Neuronal stem cell (in vitro differentiated cells): Measurements from ENCODE around the gene PRSS53.

Source experiments
- DNase-seq: peaks from one replicate; pipeline ENCODE4 v3.0.0-alpha.2; 2013; ENCODE audit warnings: low spot score
- H2AFZ ChIP-seq: one replicate; pipeline ENCODE4 v1.6.1; 2013; ENCODE audit warnings: mild to moderate bottlenecking, low read length, inconsistent platforms
- H2AK5ac ChIP-seq: 2 replicates; pipeline ENCODE4 v1.6.1; 2013; ENCODE audit warnings: low read depth, mild to moderate bottlenecking, inconsistent platforms, low read length, moderate library complexity, mixed read lengths
- H2BK120ac ChIP-seq: 2 replicates; pipeline ENCODE4 v1.6.1; 2013; ENCODE audit warnings: low read depth, mild to moderate bottlenecking, inconsistent platforms, low read length, moderate library complexity, mixed read lengths
- H2BK12ac ChIP-seq: one replicate; pipeline ENCODE4 v1.6.1; 2013; ENCODE audit warnings: low read length, inconsistent platforms
- H2BK15ac ChIP-seq: 2 replicates; pipeline ENCODE4 v1.6.1; 2013; ENCODE audit warnings: mild to moderate bottlenecking, low read length, inconsistent platforms, mixed read lengths
- H2BK5ac ChIP-seq: one replicate; pipeline ENCODE4 v1.6.1; 2013; ENCODE audit warnings: inconsistent platforms, mild to moderate bottlenecking, low read length, moderate library complexity
- H3K14ac ChIP-seq: one replicate; pipeline ENCODE4 v1.6.1; 2013; ENCODE audit warnings: low read length, inconsistent platforms
- H3K18ac ChIP-seq: 2 replicates; pipeline ENCODE4 v1.6.1; 2013; ENCODE audit warnings: low read length, inconsistent platforms
- H3K23ac ChIP-seq: 2 replicates; pipeline ENCODE4 v1.6.1; 2013; ENCODE audit warnings: low read depth, mild to moderate bottlenecking, mixed read lengths, low read length, inconsistent platforms; ENCODE audit not compliant: poor library complexity
- H3K27ac ChIP-seq: replicated peaks from 3 replicates; pipeline ENCODE4 v1.5.1; 2013; ENCODE audit warnings: low read length, inconsistent platforms
- H3K27me3 ChIP-seq, 3 experiments: 2 replicates each; pipeline ENCODE4 v1.6.1; 2013; ENCODE audit warnings: low read length in 3 of 3, mild to moderate bottlenecking in 2 of 3, inconsistent platforms in 1 of 3, low read depth in 1 of 3, mixed read lengths in 1 of 3, moderate library complexity in 1 of 3; ENCODE audit not compliant: control insufficient read depth in 3 of 3, insufficient read depth in 3 of 3
- H3K36me3 ChIP-seq, 2 donors: replicated peaks in 1 of 2; 2 replicates each; pipeline ENCODE4 v1.6.1; 2013; ENCODE audit warnings: low read length in 2 of 2; ENCODE audit not compliant: control insufficient read depth in 2 of 2, insufficient read depth in 2 of 2
- H3K4ac ChIP-seq: 2 replicates; pipeline ENCODE4 v1.6.1; 2013; ENCODE audit warnings: inconsistent platforms, mild to moderate bottlenecking, low read length, moderate library complexity
- H3K4me1 ChIP-seq, 2 donors: 1 replicate in 1 of 2; 2 replicates in 1 of 2; pipeline ENCODE4 v1.6.1; 2013; ENCODE audit warnings: low read length in 2 of 2, low read depth in 1 of 2; ENCODE audit not compliant: control insufficient read depth in 2 of 2, insufficient read depth in 1 of 2
- H3K4me2 ChIP-seq: one replicate; pipeline ENCODE4 v1.6.1; 2013; ENCODE audit warnings: mild to moderate bottlenecking, low read length, inconsistent platforms; ENCODE audit not compliant: insufficient read depth, poor library complexity, severe bottlenecking
- H3K4me3 ChIP-seq, 2 donors: 2 replicates each; pipeline ENCODE4 v1.5.1; 2013; ENCODE audit warnings: low read length in 2 of 2, mild to moderate bottlenecking in 2 of 2, inconsistent platforms in 1 of 2, moderate library complexity in 1 of 2
- H3K79me1 ChIP-seq: one replicate; pipeline ENCODE4 v1.6.1; 2013; ENCODE audit warnings: low read depth, mild to moderate bottlenecking, inconsistent platforms, low read length, moderate library complexity
- H3K9ac ChIP-seq: one replicate; pipeline ENCODE4 v1.6.1; 2013; ENCODE audit warnings: mild to moderate bottlenecking, low read depth, low read length, inconsistent platforms; ENCODE audit not compliant: poor library complexity
- H3K9me3 ChIP-seq, 2 donors: replicated peaks in 1 of 2; 2 replicates each; pipeline versions ENCODE3 to v1.6.1; 2013; ENCODE audit warnings: low read length in 2 of 2, mild to moderate bottlenecking in 2 of 2, inconsistent platforms in 1 of 2, low read depth in 1 of 2, mixed read lengths in 1 of 2, moderate library complexity in 1 of 2; ENCODE audit not compliant: control insufficient read depth in 2 of 2, insufficient read depth in 1 of 2
- H4K8ac ChIP-seq: one replicate; pipeline ENCODE4 v1.6.1; 2013; ENCODE audit warnings: low read depth, mild to moderate bottlenecking, inconsistent platforms, low read length, moderate library complexity
- H4K91ac ChIP-seq: one replicate; pipeline ENCODE4 v1.6.1; 2013; ENCODE audit warnings: low read length, low read depth, mild to moderate bottlenecking, inconsistent platforms; ENCODE audit not compliant: poor library complexity
- WGBS, 2 donors: extraction: QIAGEN DNeasy Blood & Tissue Kit; methylation state at CpG; one replicate each; pipeline ENCODE4 v1.1.7; 2013; ENCODE audit warnings: missing lambda C conversion rate in 2 of 2, mixed read lengths in 1 of 2; ENCODE audit not compliant: insufficient read length in 2 of 2, insufficient replicate concordance in 1 of 2; ENCODE audit errors: extremely low coverage in 2 of 2; 5-methylcytosine and 5-hydroxymethylcytosine counted together

The PRSS53 gene

GRCh38 chr16:31127182-31127581 is 38.4 kb upstream of the PRSS53 start:
- H3K4me3 ChIP-seq: no peak overlapping the region
- H3K9ac ChIP-seq: no peak overlapping the region
- H3K18ac ChIP-seq: no peak overlapping the region
- H3K27ac ChIP-seq: no peak overlapping the region
- no peak overlapping the region for H2AFZ ChIP-seq
- WGBS, 2 donors: no CpG with 5 or more reads among the region's 13 CpGs
- DNase-seq: no peak
- no peak overlapping the region for H2BK15ac ChIP-seq
- H2BK120ac ChIP-seq: no peak overlapping the region
- no peak overlapping the region for H4K8ac ChIP-seq
- no peaks in the 10 kb centered on the region for H3K4me1 ChIP-seq
- no peak overlapping the region for H3K14ac ChIP-seq
- H3K9me3 ChIP-seq: no peaks in the 10 kb centered on the region
- no peak overlapping the region for H3K23ac ChIP-seq
- H3K36me3 ChIP-seq: peaks cover 31 to 78% of the 10 kb centered on the region in 2 donors
- H3K27me3 ChIP-seq: no peaks in the 10 kb centered on the region
- no peaks in the 10 kb centered on the region for H3K79me1 ChIP-seq
- no peak overlapping the region for H2BK12ac ChIP-seq
- no peak overlapping the region for H3K4ac ChIP-seq
- no peak overlapping the region for H2AK5ac ChIP-seq
- H2BK5ac ChIP-seq: no peak overlapping the region
- no peak overlapping the region for H4K91ac ChIP-seq
- no peak overlapping the region for H3K4me2 ChIP-seq

DNA sequence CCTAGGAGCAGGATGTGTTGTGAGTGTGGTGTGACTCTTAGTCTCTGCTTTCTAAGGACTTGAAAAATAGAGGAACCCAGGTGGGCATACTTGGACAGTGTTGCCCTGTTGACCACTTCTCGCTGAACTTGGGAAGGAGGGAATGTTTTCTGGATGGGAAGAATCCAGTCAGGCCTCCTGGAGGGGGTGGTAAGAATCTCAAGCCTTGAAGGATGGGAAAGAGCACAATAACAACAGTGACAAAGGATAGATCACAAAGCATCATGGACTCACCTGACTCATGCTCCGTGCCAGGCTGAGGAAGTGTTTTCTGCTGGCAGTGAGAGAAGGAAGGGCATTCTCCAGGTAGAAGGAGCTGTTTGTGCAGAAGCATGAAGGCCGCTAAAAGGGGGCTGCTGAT is 37.1 kb upstream of the PRSS53 start:
- no peak overlapping the region for H3K14ac ChIP-seq
- H3K9ac ChIP-seq: no peak overlapping the region
- no peak overlapping the region for H4K8ac ChIP-seq
- H3K4me1 ChIP-seq: no peaks in the 10 kb centered on the region
- no peak overlapping the region for H2BK12ac ChIP-seq
- no peaks in the 10 kb centered on the region for H3K9me3 ChIP-seq
- no peak overlapping the region for H3K18ac ChIP-seq
- H2AFZ ChIP-seq: no peak overlapping the region
- no peak overlapping the region for H3K4me3 ChIP-seq
- no peaks in the 10 kb centered on the region for H3K79me1 ChIP-seq
- H3K36me3 ChIP-seq: peaks cover 33 to 78% of the 10 kb centered on the region in 2 donors
- no peak overlapping the region for H2AK5ac ChIP-seq
- WGBS, 2 donors: no CpG with 5 or more reads among the region's 3 CpGs
- no peak overlapping the region for H3K4ac ChIP-seq
- no peak overlapping the region for H2BK120ac ChIP-seq
- H4K91ac ChIP-seq: no peak overlapping the region
- no peak overlapping the region for H2BK5ac ChIP-seq
- H3K27me3 ChIP-seq: no peaks in the 10 kb centered on the region
- no peak overlapping the region for H3K23ac ChIP-seq
- DNase-seq: no peak
- H3K27ac ChIP-seq: no peak overlapping the region
- H3K4me2 ChIP-seq: no peak overlapping the region
- H2BK15ac ChIP-seq: no peak overlapping the region

DNA sequence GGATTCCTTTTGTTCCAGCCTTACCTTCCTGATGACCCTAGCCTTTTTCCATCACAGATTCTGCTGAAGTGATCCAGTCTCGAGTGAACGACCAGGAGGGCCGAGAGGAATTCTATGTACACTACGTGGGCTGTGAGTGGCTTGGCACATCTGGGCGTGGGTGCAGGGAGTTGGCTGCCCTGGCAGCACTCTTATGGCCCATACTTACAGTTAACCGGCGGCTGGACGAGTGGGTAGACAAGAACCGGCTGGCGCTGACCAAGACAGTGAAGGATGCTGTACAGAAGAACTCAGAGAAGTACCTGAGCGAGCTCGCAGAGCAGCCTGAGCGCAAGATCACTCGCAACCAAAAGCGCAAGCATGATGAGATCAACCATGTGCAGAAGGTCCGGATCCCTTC is 31.4 kb upstream of the PRSS53 start:
- H3K9me3 ChIP-seq: no peaks in the 10 kb centered on the region
- no peaks in the 10 kb centered on the region for H3K27me3 ChIP-seq
- H3K23ac ChIP-seq: no peak overlapping the region
- no peak overlapping the region for H3K18ac ChIP-seq
- peaks cover 7% of the 10 kb centered on the region for H3K79me1 ChIP-seq
- H2BK120ac ChIP-seq: no peak overlapping the region
- DNase-seq: no peak
- H3K4me1 ChIP-seq: peaks cover 3 to 5% of the 10 kb centered on the region in 2 donors
- H2BK15ac ChIP-seq: no peak overlapping the region
- H4K8ac ChIP-seq: no peak overlapping the region
- H3K4me2 ChIP-seq: no peak overlapping the region
- no peak overlapping the region for H4K91ac ChIP-seq
- no peak overlapping the region for H3K14ac ChIP-seq
- no peak overlapping the region for H2BK12ac ChIP-seq
- no peak overlapping the region for H2AK5ac ChIP-seq
- WGBS, 2 donors: no CpG with 5 or more reads among the region's 16 CpGs
- H3K4me3 ChIP-seq: no peak overlapping the region
- peaks cover 22 to 59% of the 10 kb centered on the region in 2 donors for H3K36me3 ChIP-seq
- no peak overlapping the region for H3K27ac ChIP-seq
- no peak overlapping the region for H2AFZ ChIP-seq
- H3K4ac ChIP-seq: no peak overlapping the region
- H3K9ac ChIP-seq: no peak overlapping the region
- H2BK5ac ChIP-seq: no peak overlapping the region

DNA sequence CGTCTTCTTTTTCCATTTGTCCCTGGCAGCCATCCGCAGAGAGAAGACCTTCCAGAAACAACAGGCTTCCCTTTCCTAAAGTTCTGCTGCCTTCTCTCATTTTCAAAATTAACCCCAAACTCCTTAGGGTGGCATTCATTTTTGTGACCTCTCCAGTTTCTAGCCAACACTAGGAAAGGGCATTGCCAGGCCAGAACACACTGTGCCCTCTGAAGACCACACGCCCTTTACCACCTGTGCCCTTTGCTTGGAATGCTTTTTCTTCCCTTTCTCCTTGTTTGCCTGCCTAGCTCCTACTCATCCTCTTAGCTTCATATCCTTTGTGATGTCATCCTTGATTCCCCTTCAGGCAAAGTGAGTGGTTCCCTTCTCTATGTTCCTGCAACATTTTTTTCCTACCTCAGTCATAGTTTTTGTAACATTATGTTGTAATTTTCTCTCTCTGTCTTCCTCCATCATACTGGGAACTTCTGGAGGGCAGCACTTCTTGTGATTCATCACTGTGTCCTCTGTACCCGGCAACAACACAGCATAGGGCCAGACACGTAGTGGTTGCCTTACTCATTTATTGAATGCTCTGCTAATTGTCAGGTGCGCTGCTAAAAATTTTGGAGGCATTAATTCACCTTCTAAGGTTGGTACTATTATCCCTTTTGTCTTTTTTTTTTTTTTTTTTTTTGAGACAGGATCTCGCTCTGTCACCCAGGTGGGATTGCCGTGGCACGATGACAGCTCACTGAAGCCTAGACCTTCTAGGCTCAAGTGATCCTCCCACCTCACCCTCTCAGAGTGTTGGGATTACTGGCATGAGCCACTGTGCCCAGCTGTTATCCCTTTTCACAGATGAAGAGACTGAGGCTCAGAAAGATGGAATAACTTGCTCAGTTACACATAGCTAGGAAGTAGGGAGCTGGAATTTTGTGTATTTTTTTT is 29.7 kb upstream of the PRSS53 start:
- Histone ChIP-seq H4K91ac (no peak overlapping the region), H2BK12ac (no peak overlapping the region), H2AK5ac (no peak overlapping the region), H3K27me3 (no peaks in the 10 kb centered on the region), H3K36me3 (peaks cover 23 to 49% of the 10 kb centered on the region in 2 donors), H3K18ac (no peak overlapping the region), H3K4me1 (peaks cover 3 to 5% of the 10 kb centered on the region in 2 donors), H4K8ac (no peak overlapping the region), H3K4me2 (peak overlapping the region; percentile 82), H3K79me1 (peaks cover 7% of the 10 kb centered on the region), H2BK15ac (no peak overlapping the region), H3K14ac (no peak overlapping the region), H2BK5ac (no peak overlapping the region), H3K9me3 (no peaks in the 10 kb centered on the region), H3K9ac (peak overlapping the region; percentile 64), H2BK120ac (no peak overlapping the region), H3K27ac (no peak overlapping the region), H3K4me3 (peak overlapping the region; percentile 70 to 82), H3K4ac (no peak overlapping the region), H3K23ac (no peak overlapping the region), H2AFZ (peak overlapping the region; percentile 64)
- no CpG with 5 or more reads among the region's 9 CpGs for WGBS, 2 donors
- DNase-seq: no peak
